ENCODE measurements around the gene PPM1M. TPM values are rescaled to one million over a fixed set of nuclear protein-coding genes. Genes with fewer than 3 reads are reported as not detected.

The PPM1M gene
- total RNA-seq, 1 experiment from 2014 or later, result 7.1 TPM

GRCh38 chr3:52223449-52224408 is 21.8 kb upstream of the PPM1M start:
- no TSS peak for BruUV-seq (replicated peaks)
- no peak overlapping the region for H3K4me3 Mint-ChIP-seq (ENCODE audit: low read depth, unreplicated experiment)
- no peak overlapping the region for H3K27ac Mint-ChIP-seq (ENCODE audit: unreplicated experiment)
- no peaks in the 10 kb centered on the region for H3K9me3 Mint-ChIP-seq (ENCODE audit: low read depth, unreplicated experiment)
- H3K27me3 Mint-ChIP-seq (ENCODE audit: unreplicated experiment), result no peaks in the 10 kb centered on the region
- TF ChIP-seq, protein P1, sequence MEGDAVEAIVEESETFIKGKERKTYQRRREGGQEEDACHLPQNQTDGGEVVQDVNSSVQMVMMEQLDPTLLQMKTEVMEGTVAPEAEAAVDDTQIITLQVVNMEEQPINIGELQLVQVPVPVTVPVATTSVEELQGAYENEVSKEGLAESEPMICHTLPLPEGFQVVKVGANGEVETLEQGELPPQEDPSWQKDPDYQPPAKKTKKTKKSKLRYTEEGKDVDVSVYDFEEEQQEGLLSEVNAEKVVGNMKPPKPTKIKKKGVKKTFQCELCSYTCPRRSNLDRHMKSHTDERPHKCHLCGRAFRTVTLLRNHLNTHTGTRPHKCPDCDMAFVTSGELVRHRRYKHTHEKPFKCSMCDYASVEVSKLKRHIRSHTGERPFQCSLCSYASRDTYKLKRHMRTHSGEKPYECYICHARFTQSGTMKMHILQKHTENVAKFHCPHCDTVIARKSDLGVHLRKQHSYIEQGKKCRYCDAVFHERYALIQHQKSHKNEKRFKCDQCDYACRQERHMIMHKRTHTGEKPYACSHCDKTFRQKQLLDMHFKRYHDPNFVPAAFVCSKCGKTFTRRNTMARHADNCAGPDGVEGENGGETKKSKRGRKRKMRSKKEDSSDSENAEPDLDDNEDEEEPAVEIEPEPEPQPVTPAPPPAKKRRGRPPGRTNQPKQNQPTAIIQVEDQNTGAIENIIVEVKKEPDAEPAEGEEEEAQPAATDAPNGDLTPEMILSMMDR (IDR thresholded peaks at IDR 0.05; ENCODE audit: unreplicated experiment), result no peak
- H3K36me3 Mint-ChIP-seq (ENCODE audit: insufficient read depth, unreplicated experiment), result no peaks in the 10 kb centered on the region
- intact Hi-C loops (cut with micrococcal nuclease; ENCODE audit: unreplicated experiment), result no loop called here
- H3K4me1 Mint-ChIP-seq (ENCODE audit: low read depth, unreplicated experiment), result peaks cover 7% of the 10 kb centered on the region
- no peak for DNase-seq
- CTCF ChIA-PET, result interaction anchor here (0.6 kb wide), 1 partner anchor 15 kb away, joined by 3 read pairs; the partner anchor contains the start of gene TWF2

DNA sequence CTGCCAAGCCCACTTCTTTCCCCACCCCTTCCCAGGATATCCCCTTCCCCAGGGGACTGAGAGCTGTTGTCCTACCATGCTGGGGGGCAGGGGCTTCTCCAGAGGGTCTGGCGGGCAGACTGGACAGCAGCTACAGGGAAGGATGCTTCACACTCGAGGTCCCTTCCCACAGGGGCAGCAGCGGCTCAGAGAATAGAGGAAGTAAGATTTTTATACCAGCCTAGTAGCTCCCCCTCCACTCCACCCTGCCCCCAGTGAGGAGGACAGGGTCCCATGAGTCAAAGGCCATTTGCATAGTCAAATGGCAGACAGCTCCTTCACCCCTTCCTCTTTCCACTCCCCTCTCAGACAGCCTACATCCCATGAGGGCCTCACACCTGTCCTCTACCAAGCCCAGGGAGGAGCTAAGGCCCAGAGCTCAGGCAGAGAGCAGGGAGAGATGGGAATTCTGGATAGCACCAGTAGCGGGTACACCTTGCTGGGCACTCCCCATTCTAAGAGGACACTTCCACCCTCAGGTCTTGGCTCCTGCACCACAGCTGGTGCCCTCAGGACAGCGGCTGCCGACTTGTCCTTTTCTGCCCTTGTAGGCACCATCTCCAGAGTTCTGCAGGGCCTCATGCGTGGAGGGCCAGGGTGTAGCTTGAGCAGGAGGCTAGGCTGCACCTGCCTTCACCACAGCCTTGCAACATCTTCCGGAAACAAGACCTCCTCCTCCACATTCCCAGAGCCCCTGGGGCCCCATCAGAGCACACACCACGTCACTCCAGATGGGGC is 19.9 kb upstream of the PPM1M start, which contains the start of gene TLR9:
TLR9 (minus strand) TSS at position 194 of the 777 bp plus-strand sequence; CDS start at position 78, 116 bp downstream.
- no peak within 1 kb of the TSS for H3K27ac Mint-ChIP-seq (ENCODE audit: unreplicated experiment)
- DNase-seq, result no peak
- CTCF ChIA-PET, result interaction anchor here (0.8 kb wide), 1 partner anchor 99 kb away, joined by 3 read pairs; no protein-coding TSS in a partner anchor
- no TSS peak for BruUV-seq (replicated peaks)
- no peaks in the 10 kb centered on the region for H3K9me3 Mint-ChIP-seq (ENCODE audit: low read depth, unreplicated experiment)
- H3K36me3 Mint-ChIP-seq (ENCODE audit: insufficient read depth, unreplicated experiment), result peaks cover 7% of the 10 kb centered on the region
- intact Hi-C loops (cut with micrococcal nuclease; ENCODE audit: unreplicated experiment), result no loop called here
- H3K27me3 Mint-ChIP-seq (ENCODE audit: unreplicated experiment), result no peaks in the 10 kb centered on the region
- no peak within 1 kb of the TSS for H3K4me3 Mint-ChIP-seq (ENCODE audit: low read depth, unreplicated experiment)
- no peaks in the 10 kb centered on the region for H3K4me1 Mint-ChIP-seq (ENCODE audit: low read depth, unreplicated experiment)
- TF ChIP-seq, protein P1 (IDR thresholded peaks at IDR 0.05; ENCODE audit: unreplicated experiment), result no peak

GRCh38 chr3:52226229-52226817 is 19.2 kb upstream of the PPM1M start:
- Mint-ChIP-seq H3K27me3 (ENCODE audit: unreplicated experiment) (no peaks in the 10 kb centered on the region), H3K27ac (ENCODE audit: unreplicated experiment) (no peak overlapping the region), H3K36me3 (ENCODE audit: insufficient read depth, unreplicated experiment) (peaks cover 13% of the 10 kb centered on the region), H3K4me1 (ENCODE audit: low read depth, unreplicated experiment) (no peaks in the 10 kb centered on the region), H3K9me3 (ENCODE audit: low read depth, unreplicated experiment) (no peaks in the 10 kb centered on the region), H3K4me3 (ENCODE audit: low read depth, unreplicated experiment) (no peak overlapping the region)
- TF ChIP-seq, protein P1 (IDR thresholded peaks at IDR 0.05; ENCODE audit: unreplicated experiment), result no peak
- no TSS peak for BruUV-seq (replicated peaks)
- DNase-seq, result no peak
- CTCF ChIA-PET, result no interaction called here
- intact Hi-C loops (cut with micrococcal nuclease; ENCODE audit: unreplicated experiment), result no loop called here

DNA sequence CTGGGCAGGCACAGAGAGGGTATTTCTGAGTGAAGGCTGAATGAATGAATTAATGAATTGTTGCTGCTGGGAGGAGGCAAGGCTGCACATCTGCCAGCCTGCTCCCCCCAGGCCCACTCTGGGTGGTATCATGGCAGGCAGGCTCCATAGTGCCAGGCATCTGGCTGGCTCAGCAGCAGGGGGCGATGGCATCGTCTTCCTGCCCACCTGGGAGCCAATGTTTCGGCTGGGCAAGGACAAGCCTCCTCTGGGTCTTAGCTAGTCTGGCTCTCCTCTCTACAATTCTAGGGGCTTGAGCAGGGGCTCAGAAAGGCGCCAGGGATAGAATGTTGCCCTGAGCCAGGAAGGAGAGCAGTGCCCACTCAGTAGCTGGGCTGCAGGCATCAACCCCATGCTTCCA is 18.4 kb upstream of the PPM1M start:
- no TSS peak for BruUV-seq (replicated peaks)

More for the DNA sequence above, 18.4 kb upstream of the PPM1M start:
- TF ChIP-seq, protein P1 (IDR thresholded peaks at IDR 0.05; ENCODE audit: unreplicated experiment), result no peak
- Mint-ChIP-seq H3K4me1 (ENCODE audit: low read depth, unreplicated experiment) (no peaks in the 10 kb centered on the region), H3K4me3 (ENCODE audit: low read depth, unreplicated experiment) (no peak overlapping the region), H3K27ac (ENCODE audit: unreplicated experiment) (no peak overlapping the region), H3K27me3 (ENCODE audit: unreplicated experiment) (no peaks in the 10 kb centered on the region), H3K9me3 (ENCODE audit: low read depth, unreplicated experiment) (no peaks in the 10 kb centered on the region), H3K36me3 (ENCODE audit: insufficient read depth, unreplicated experiment) (peaks cover 21% of the 10 kb centered on the region)
- no peak for DNase-seq
- intact Hi-C loops (cut with micrococcal nuclease; ENCODE audit: unreplicated experiment), result no loop called here
- CTCF ChIA-PET, result no interaction called here
